Measurements from ENCODE around the gene P2RY2. TPM values are rescaled to one million over a fixed set of nuclear protein-coding genes. Genes with fewer than 3 reads are reported as not detected.

Gene P2RY2
- total RNA-seq, 2 experiments from 2014 or later = not detected

- Histone ChIP-seq H3K9me2 (ENCODE audit: insufficient read depth, low read length) (no peaks in the 10 kb centered on the region), H4K20me1 (ENCODE audit: insufficient read depth, low read length) (no peaks in the 10 kb centered on the region), H3K9me3 (ENCODE audit: low read length) (peaks cover 8% of the 10 kb centered on the region; the same call in 1 of the 2 replicates), H3K36me3 (ENCODE audit: insufficient read depth, low read length) (no peaks in the 10 kb centered on the region), H3K4me1 (ENCODE audit: insufficient read depth, low read length, poor library complexity, severe bottlenecking) (peaks cover 17% of the 10 kb centered on the region), H3K79me2 (ENCODE audit: insufficient read depth, low read depth, low read length) (no peaks in the 10 kb centered on the region), H3K4me3 (ENCODE audit: low read depth, low read length, poor library complexity, severe bottlenecking) (no peak overlapping the region), H3K27ac (ENCODE audit: low read depth, low read length, poor library complexity, severe bottlenecking) (no peak overlapping the region), H3K4me2 (ENCODE audit: low read length) (peak overlapping the region; percentile 71; the same call in 1 of the 2 replicates), H2AFZ (ENCODE audit: low read length) (peak overlapping the region; percentile 90)
- intact Hi-C loops (cut with micrococcal nuclease; ENCODE audit: unreplicated experiment) = loop anchor here (1.0 kb wide), 3 partner anchors 52 to 104 kb away; no protein-coding TSS in a partner anchor
- DNase-seq (ENCODE audit: low spot score) = no peak
- POLR2A ChIA-PET = interaction anchor here (1.7 kb wide), 1 partner anchor 8 kb away, joined by 5 read pairs; no protein-coding TSS in a partner anchor
- CTCF ChIA-PET (ENCODE audit: unreplicated experiment) = interaction anchor here (1.0 to 1.3 kb wide), 2 partner anchors 8 to 57 kb away, joined by 4 to 5 read pairs; no protein-coding TSS in a partner anchor
- TF ChIP-seq EZH2phosphoT487 (IDR thresholded peaks at IDR 0.05; ENCODE audit: borderline replicate concordance, low read depth, low read length) = no peak
- TF ChIP-seq CTCF (conservative IDR thresholded peaks at IDR 0.05; ENCODE audit: low read length) = no peak
- BruUV-seq (replicated peaks) = no TSS peak
Measured at GRCh38 chr11:73185680-73186293, 32.3 kb upstream of the P2RY2 start.

GRCh38 chr11:73186294-73186850 lies 31.7 kb upstream of the P2RY2 start:
- TF ChIP-seq EZH2phosphoT487 (IDR thresholded peaks at IDR 0.05; ENCODE audit: borderline replicate concordance, low read depth, low read length) (no peak), CTCF (conservative IDR thresholded peaks at IDR 0.05; ENCODE audit: low read length) (no peak)
- Histone ChIP-seq H3K27ac (ENCODE audit: low read depth, low read length, poor library complexity, severe bottlenecking) (no peak overlapping the region), H3K79me2 (ENCODE audit: insufficient read depth, low read depth, low read length) (no peaks in the 10 kb centered on the region), H3K4me1 (ENCODE audit: insufficient read depth, low read length, poor library complexity, severe bottlenecking) (peaks cover 17% of the 10 kb centered on the region), H3K9me3 (ENCODE audit: low read length) (peaks cover 8% of the 10 kb centered on the region; the same call in 1 of the 2 replicates), H3K36me3 (ENCODE audit: insufficient read depth, low read length) (no peaks in the 10 kb centered on the region), H4K20me1 (ENCODE audit: insufficient read depth, low read length) (no peaks in the 10 kb centered on the region), H3K9me2 (ENCODE audit: insufficient read depth, low read length) (no peaks in the 10 kb centered on the region), H2AFZ (ENCODE audit: low read length) (no peak overlapping the region), H3K4me2 (ENCODE audit: low read length) (no peak overlapping the region), H3K4me3 (ENCODE audit: low read depth, low read length, poor library complexity, severe bottlenecking) (no peak overlapping the region)
- no peak for DNase-seq (ENCODE audit: low spot score)
- POLR2A ChIA-PET = interaction anchor here (0.7 to 1.7 kb wide), 2 partner anchors 9 to 43 kb away, joined by 3 to 5 read pairs; no protein-coding TSS in a partner anchor
- intact Hi-C loops (cut with micrococcal nuclease; ENCODE audit: unreplicated experiment) = no loop called here
- no TSS peak for BruUV-seq (replicated peaks)
- CTCF ChIA-PET (ENCODE audit: unreplicated experiment) = interaction anchor here (1.0 to 1.3 kb wide), 2 partner anchors 9 to 57 kb away, joined by 4 to 5 read pairs; no protein-coding TSS in a partner anchor

Data from OCI-LY7 (cell line).